ENCODE results near the gene PRRT1B. TPM values are rescaled to one million over a fixed set of nuclear protein-coding genes. Genes with fewer than 3 reads are reported as not detected.
A peak's percentile ranks its signal among the peaks of the same experiment; 100 is the strongest.

PRRT1B gene
- total and polyA plus RNA-seq, 2 of the 4 experiments (the other 2 are of a cell fraction) = not detected

DNA sequence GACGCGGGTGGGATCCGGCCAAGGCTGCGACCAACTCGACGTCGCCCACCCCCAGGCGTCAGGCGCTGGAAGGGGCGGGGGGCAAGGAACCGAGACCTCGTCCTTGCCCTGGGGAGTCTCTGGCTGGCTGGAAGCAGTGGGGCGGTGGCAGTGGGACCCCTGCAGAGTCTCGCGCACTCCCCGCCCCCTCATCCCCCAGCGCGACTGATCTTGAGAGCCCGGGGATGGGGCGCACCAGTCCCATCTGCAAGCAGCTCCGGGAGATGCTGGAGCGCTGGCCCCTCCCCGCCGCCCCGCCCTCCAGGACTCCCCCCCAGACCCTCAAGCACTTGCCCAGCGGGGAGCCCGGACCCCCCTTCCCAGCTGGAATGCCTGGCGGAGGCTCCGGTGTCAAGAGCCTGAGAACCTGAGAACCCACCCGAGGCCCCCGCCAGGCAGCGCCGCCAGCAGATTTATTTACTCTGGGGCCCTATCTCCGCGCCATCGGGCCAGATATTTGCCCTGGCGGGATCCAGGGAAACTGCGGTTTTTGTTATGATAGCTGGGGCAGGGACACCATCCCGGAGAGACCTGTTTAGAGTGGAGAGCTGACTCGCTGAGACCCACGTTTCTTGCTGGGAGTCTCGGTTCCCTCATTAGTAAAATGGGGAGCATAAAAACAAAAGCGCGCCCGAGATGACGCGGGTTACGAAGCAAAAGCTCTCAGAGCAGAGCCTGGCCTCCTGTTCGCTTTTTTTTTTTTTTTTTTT lies 1.2 kb downstream of the PRRT1B start:
- Histone ChIP-seq H3K4me2 (ENCODE audit: low read depth, low read length) (peak overlapping the region; percentile 64), H2BK5ac (ENCODE audit: low read depth, low read length, poor library complexity, severe bottlenecking) (no peak overlapping the region), H4K91ac (ENCODE audit: insufficient read depth, low read depth, low read length) (no peak overlapping the region), H4K5ac (ENCODE audit: low read depth, low read length) (no peak overlapping the region), H3K4me3 (ENCODE audit: insufficient read depth, low read depth, low read length) (peak overlapping the region; percentile 38), H2BK15ac (ENCODE audit: low read depth, low read length) (no peak overlapping the region), H2AK5ac (ENCODE audit: low read depth, low read length) (no peak overlapping the region), H2BK20ac (ENCODE audit: low read depth, low read length) (no peak overlapping the region), H3K14ac (replicated peaks; ENCODE audit: low read depth, low read length) (no peak overlapping the region), H3K4ac (ENCODE audit: low read depth, low read length) (no peak overlapping the region), H3K4me1 (ENCODE audit: control insufficient read depth, insufficient read depth, low read length) (peaks cover 4% of the 10 kb centered on the region; the same call in 1 of the 2 replicates), H3K56ac (ENCODE audit: extremely low read depth, insufficient read depth, low read length) (no peak overlapping the region), H4K8ac (ENCODE audit: low read depth in 2 of 2, low read length in 2 of 2) (no peak overlapping the region), H2AK9ac (replicated peaks; ENCODE audit: low read depth, low read length, poor library complexity) (no peak overlapping the region), H3K9me1 (ENCODE audit: insufficient read depth, low read length) (no peaks in the 10 kb centered on the region), H3K79me1 (ENCODE audit: low read depth in 1 of 2, low read length in 2 of 2) (no peaks in the 10 kb centered on the region), H2AFZ (replicated peaks; ENCODE audit: low read length, poor library complexity) (peak overlapping the region; percentile 73), H3K27me3 (ENCODE audit: control insufficient read depth, insufficient read depth, low read length) (peaks cover 45% of the 10 kb centered on the region), H3K23ac (ENCODE audit: low read depth, low read length) (no peak overlapping the region), H2BK120ac (ENCODE audit: low read depth, low read length) (no peak overlapping the region), H4K20me1 (ENCODE audit: insufficient read depth, low read length) (no peaks in the 10 kb centered on the region), H3K18ac (ENCODE audit: low read depth, low read length) (no peak overlapping the region), H3K36me3 (ENCODE audit: control insufficient read depth, insufficient read depth, low read length) (no peaks in the 10 kb centered on the region), H3K27ac (ENCODE audit: insufficient read depth, low read length) (no peak overlapping the region), H3K9me3 (ENCODE audit: control insufficient read depth, insufficient read depth, low read length) (peaks cover 32% of the 10 kb centered on the region), H3K9ac (ENCODE audit: low read depth, low read length) (no peak overlapping the region)
- peak; percentile 12 for DNase-seq
- dilution Hi-C loops (cut with HindIII; ENCODE audit: low sequenced_read_pairs, unreplicated experiment) (no loop called here), in situ Hi-C loops (cut with MboI; ENCODE audit: low sequenced_read_pairs) (no loop called here), intact Hi-C loops (cut with micrococcal nuclease) (no loop called here)
- ATAC-seq (ENCODE audit: low read depth) = peak; percentile 87
- TF ChIP-seq CHD1 (IDR thresholded peaks at IDR 0.05; ENCODE audit: low read depth, low read length) (no peak), RFX5 (IDR thresholded peaks at IDR 0.05; ENCODE audit: low read depth, low read length) (no peak), NFE2L2 (IDR thresholded peaks at IDR 0.05; ENCODE audit: low read depth, low read length) (no peak), MXI1 (IDR thresholded peaks at IDR 0.05; ENCODE audit: borderline replicate concordance, low read depth, low read length) (no peak), MAFK (IDR thresholded peaks at IDR 0.05; ENCODE audit: low read depth, low read length) (no peak), SMC3 (IDR thresholded peaks at IDR 0.05; ENCODE audit: low read depth, low read length) (no peak), RCOR1 (IDR thresholded peaks at IDR 0.05; ENCODE audit: insufficient replicate concordance, low read length) (no peak), POLR2A (IDR thresholded peaks at IDR 0.05; ENCODE audit: low read depth, low read length) (no peak)
- TF ChIP-seq, protein P1, sequence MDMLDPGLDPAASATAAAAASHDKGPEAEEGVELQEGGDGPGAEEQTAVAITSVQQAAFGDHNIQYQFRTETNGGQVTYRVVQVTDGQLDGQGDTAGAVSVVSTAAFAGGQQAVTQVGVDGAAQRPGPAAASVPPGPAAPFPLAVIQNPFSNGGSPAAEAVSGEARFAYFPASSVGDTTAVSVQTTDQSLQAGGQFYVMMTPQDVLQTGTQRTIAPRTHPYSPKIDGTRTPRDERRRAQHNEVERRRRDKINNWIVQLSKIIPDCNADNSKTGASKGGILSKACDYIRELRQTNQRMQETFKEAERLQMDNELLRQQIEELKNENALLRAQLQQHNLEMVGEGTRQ (IDR thresholded peaks at IDR 0.05; ENCODE audit: low read depth, low read length) = no peak
- ChIA-PET CTCF (no interaction called here), POLR2A (ENCODE audit: unreplicated experiment) (no interaction called here)
- WGBS, 2 experiments (ENCODE audit: extremely low coverage in 2 of 2, insufficient read length in 1 of 2) = 0% methylated on average over 11 of the region's 49 CpGs; no CpG with 5 or more reads in 1 of the 2 experiments
- no TSS peak for BruUV-seq (replicated peaks)

Data from IMR-90 (cell line).